Esophagus squamous epithelium (tissue), 4 donors: ENCODE measurements around the gene NPAP1.

Experiments used
- CTCF ChIP-seq, 6 experiments: fragments of 450-650 bp in 4 of 6; fragments of 200-600 bp in 2 of 6; sonication (generic) in 2 of 6; IDR thresholded peaks; one replicate each; pipeline ENCODE4 v1.5.1; 2016 to 2019; ENCODE audit warnings: antibody characterized with exemption in 6 of 6, mild to moderate bottlenecking in 4 of 6, moderate library complexity in 4 of 6
- POLR2A ChIP-seq, 4 donors: fragments of 450-650 bp; IDR thresholded peaks; one replicate each; pipeline ENCODE4 v1.6.1; 2017; ENCODE audit warnings: antibody characterized with exemption in 4 of 4, mild to moderate bottlenecking in 4 of 4, moderate library complexity in 3 of 4

GRCh38 chr15:24718289-24719082 is 42.9 kb downstream of the NPAP1 start:
- TF ChIP-seq CTCF (IDR thresholded peaks at IDR 0.05): no peak
- no peak for TF ChIP-seq POLR2A (IDR thresholded peaks at IDR 0.05)
